Colonic mucosa (tissue), 4 donors: Measurements from ENCODE around the gene CNNM1. TPM values are rescaled to one million over a fixed set of nuclear protein-coding genes. Genes with fewer than 3 reads are reported as not detected.
A peak's percentile ranks its signal among the peaks of the same experiment; 100 is the strongest.

Experiments used
- DNase-seq: peaks from one replicate; pipeline ENCODE4 v3.0.0-alpha.2; 2020
- H3K27ac ChIP-seq: fragments of 200-600 bp; one replicate; pipeline ENCODE4 v1.8.0; 2021
- H3K27me3 ChIP-seq: fragments of 200-600 bp; one replicate; pipeline ENCODE4 v1.8.0; 2021
- H3K36me3 ChIP-seq: fragments of 200-600 bp; one replicate; pipeline ENCODE4 v1.8.0; 2021
- H3K4me1 ChIP-seq: fragments of 200-600 bp; one replicate; pipeline ENCODE4 v1.8.0; 2021; ENCODE audit warnings: mild to moderate bottlenecking
- H3K4me3 ChIP-seq: fragments of 200-600 bp; one replicate; pipeline ENCODE4 v1.8.0; 2021
- H3K9ac ChIP-seq, 2 donors: one replicate each; pipeline ENCODE4 v1.7.0; 2013; ENCODE audit warnings: control low read depth in 2 of 2, low read depth in 2 of 2, low read length in 2 of 2
- H3K9me3 ChIP-seq: fragments of 200-600 bp; one replicate; pipeline ENCODE4 v1.8.0; 2021
- intact Hi-C: fragments of 100-400 bp; cut with DNase I; formaldehyde crosslinking; loops from one replicate; pipeline ENCODE4 v1.14.1; 2022
- total RNA-seq, 2 donors: library from RNA; stranded (reverse); fragmentation: NEBNext Ultra II Directional in 1 of 2; extraction: Animal tissue kit (Norgen Biotek cat#: 25700) in 1 of 2; gene quantifications; one replicate each; pipeline ENCODE4 v1.2.1, GENCODE V29; 2021
- TF ChIP-seq, protein P1 (sequence below): fragments of 200-600 bp; IDR thresholded peaks from one replicate; pipeline ENCODE4 v1.8.0; 2022; ENCODE audit warnings: antibody characterized with exemption, mild to moderate bottlenecking
- donor health status: healthy.
- donor health status: DM: no; HTN: no; CAD: no.
- donor health status: DM: no; HTN: no; CAD: no.

Gene CNNM1
- total RNA-seq, 2 donors from 2014 or later, result 0.27 to 0.35 TPM

DNA sequence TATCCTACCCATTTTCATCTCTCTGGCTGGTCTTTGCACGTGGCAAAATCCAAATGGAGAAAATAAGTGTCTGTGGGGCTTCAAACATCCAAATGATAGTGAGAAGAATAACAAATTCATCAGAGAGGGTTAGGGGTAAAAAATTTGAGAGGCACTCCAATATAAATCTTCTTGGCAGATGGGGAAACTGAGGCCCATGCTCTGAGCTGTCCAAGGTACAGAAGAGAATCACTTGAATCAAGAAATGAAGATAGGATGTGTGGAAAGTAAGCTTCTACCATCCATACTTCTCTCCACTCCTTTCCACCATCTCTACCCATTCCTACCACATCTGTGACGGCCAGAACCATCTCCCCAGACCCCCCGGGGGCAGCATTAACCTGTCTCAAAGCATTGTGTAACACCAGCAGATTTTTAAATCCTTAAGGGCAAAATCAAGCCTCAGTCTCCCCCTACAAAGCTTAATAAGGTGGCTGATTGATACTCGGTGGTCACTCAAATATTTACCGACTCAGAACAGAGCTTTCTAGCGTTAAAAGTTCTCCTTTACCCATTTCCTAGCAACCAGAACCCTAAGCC is 100.5 kb downstream of the CNNM1 start:
- TF ChIP-seq, protein P1, sequence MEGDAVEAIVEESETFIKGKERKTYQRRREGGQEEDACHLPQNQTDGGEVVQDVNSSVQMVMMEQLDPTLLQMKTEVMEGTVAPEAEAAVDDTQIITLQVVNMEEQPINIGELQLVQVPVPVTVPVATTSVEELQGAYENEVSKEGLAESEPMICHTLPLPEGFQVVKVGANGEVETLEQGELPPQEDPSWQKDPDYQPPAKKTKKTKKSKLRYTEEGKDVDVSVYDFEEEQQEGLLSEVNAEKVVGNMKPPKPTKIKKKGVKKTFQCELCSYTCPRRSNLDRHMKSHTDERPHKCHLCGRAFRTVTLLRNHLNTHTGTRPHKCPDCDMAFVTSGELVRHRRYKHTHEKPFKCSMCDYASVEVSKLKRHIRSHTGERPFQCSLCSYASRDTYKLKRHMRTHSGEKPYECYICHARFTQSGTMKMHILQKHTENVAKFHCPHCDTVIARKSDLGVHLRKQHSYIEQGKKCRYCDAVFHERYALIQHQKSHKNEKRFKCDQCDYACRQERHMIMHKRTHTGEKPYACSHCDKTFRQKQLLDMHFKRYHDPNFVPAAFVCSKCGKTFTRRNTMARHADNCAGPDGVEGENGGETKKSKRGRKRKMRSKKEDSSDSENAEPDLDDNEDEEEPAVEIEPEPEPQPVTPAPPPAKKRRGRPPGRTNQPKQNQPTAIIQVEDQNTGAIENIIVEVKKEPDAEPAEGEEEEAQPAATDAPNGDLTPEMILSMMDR, result no peak
- intact Hi-C loops, result loop anchor here (5.0 kb wide), 1 partner anchor 183 kb away; no protein-coding TSS in a partner anchor
- Histone ChIP-seq H3K27me3 (no peaks in the 10 kb centered on the region), H3K9me3 (no peaks in the 10 kb centered on the region), H3K9ac (peak overlapping the region; percentile 82 to 95), H3K4me1 (no peaks in the 10 kb centered on the region), H3K27ac (peak overlapping the region; percentile 93), H3K36me3 (peaks cover 6% of the 10 kb centered on the region), H3K4me3 (peak overlapping the region; percentile 87)
- DNase-seq, result no peak

DNA sequence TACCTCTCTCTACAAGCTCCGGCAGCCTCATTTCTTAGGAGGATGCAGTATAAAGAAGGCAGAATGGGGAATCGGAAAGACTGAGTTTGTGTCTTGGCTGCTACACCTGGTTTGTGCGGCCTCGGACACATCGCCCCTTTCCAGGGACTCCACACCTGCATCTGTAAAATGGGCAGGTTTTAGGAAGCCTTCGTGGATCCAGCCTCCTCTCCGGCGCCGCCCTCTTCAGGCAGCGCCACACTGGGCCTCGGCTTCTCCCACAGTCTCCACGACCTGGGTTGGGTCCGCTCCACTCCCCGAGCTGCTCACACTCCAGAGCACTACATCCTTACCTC is 100.9 kb downstream of the CNNM1 start:
- peak overlapping the region; percentile 87 for H3K4me3 ChIP-seq
- peaks cover 4% of the 10 kb centered on the region for H3K36me3 ChIP-seq
- no peaks in the 10 kb centered on the region for H3K27me3 ChIP-seq
- intact Hi-C loops, result loop anchor here (5.0 kb wide), 1 partner anchor 182 kb away; no protein-coding TSS in a partner anchor
- no peaks in the 10 kb centered on the region for H3K4me1 ChIP-seq
- peak overlapping the region; percentile 82 to 95 for H3K9ac ChIP-seq
- TF ChIP-seq, protein P1, result no peak
- H3K9me3 ChIP-seq, result no peaks in the 10 kb centered on the region
- DNase-seq, result no peak
- H3K27ac ChIP-seq, result peak overlapping the region; percentile 93

DNA sequence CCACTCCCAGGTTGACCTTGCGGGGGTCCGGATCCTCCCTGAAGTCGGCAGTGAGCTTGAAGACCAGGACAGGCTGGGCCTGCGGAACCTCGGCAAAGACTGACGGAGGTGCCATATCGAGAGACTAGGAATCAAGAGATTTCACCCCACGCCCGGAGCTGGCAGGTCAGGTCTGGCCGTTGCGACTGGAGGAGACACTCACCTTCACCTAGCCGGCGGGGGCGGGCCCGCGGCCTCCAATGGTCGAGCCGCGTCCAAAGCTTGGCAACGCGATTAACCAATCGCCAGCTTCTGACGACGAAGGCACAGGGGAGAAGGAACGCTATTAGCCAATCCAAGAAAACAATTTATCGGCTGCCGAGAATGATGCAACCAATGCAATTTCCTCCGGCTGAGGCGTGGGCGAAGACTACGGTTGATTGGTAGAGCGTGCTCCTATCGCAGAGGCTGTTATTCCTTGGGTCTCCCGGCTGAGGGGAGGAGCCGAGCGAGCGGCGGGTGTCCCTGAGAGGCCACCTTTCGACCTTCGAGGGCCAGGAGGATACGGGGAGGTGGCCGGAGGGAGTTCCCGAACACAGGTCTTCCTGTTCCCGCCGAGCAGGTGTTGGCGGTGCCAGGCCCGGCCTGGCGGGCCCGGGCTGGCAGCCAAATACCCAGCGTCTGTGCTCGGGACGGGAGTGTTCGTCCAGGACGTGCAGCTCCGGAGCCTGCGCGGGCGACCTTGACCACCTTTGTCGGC is 101.5 kb downstream of the CNNM1 start, which contains the start of gene GOT1:
GOT1 (minus strand) TSS at position 174 of the 739 bp plus-strand sequence; CDS start at position 115, 59 bp downstream.
- no peaks in the 10 kb centered on the region for H3K9me3 ChIP-seq
- H3K27me3 ChIP-seq, result no peaks in the 10 kb centered on the region
- no peaks in the 10 kb centered on the region for H3K4me1 ChIP-seq
- H3K9ac ChIP-seq, result peak within 1 kb of the TSS; percentile 85 to 95
- no peaks in the 10 kb centered on the region for H3K36me3 ChIP-seq
- TF ChIP-seq, protein P1, result no peak
- peak within 1 kb of the TSS; percentile 87 for H3K4me3 ChIP-seq
- intact Hi-C loops, result loop anchor here (5.0 kb wide), 1 partner anchor 182 kb away; no protein-coding TSS in a partner anchor
- peak within 1 kb of the TSS; percentile 93 for H3K27ac ChIP-seq
- peak; percentile 98 for DNase-seq

DNA sequence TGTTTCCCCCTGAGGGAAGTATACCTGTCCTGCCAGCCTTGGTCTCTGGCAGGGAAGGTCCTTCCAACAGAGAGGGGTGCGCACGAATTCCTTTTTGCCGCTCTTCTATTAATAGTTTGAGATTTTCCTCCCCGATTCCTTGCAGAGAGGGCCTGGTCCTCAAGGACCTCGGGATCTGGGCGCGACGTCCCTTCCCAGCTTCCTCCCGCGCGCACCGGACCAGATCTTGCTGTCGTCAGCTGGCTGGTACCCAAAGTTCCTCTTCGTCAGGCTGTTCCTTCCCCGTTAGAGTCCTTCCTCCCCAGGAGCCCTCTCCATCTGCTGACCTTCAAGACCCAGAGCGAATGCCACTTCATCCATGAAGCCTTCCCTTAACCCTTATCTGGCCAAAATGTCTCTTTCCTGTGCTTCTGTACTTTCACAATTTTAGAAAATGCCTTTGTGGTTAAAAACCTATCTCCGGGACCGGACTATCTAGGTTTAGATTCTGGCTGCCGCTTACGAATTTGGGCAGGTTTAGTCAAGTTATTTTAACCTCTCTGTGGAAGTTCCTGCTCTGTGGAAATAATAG is 102.1 kb downstream of the CNNM1 start:
- Histone ChIP-seq H3K9me3 (no peaks in the 10 kb centered on the region), H3K4me1 (no peaks in the 10 kb centered on the region), H3K27ac (peak overlapping the region; percentile 93), H3K4me3 (peak overlapping the region; percentile 87), H3K9ac (peak overlapping the region; percentile 85 to 95), H3K27me3 (no peaks in the 10 kb centered on the region), H3K36me3 (no peaks in the 10 kb centered on the region)
- intact Hi-C loops, result loop anchor here (5.0 kb wide), 1 partner anchor 181 kb away; no protein-coding TSS in a partner anchor
- TF ChIP-seq, protein P1, result no peak
- peak; percentile 83 for DNase-seq

DNA sequence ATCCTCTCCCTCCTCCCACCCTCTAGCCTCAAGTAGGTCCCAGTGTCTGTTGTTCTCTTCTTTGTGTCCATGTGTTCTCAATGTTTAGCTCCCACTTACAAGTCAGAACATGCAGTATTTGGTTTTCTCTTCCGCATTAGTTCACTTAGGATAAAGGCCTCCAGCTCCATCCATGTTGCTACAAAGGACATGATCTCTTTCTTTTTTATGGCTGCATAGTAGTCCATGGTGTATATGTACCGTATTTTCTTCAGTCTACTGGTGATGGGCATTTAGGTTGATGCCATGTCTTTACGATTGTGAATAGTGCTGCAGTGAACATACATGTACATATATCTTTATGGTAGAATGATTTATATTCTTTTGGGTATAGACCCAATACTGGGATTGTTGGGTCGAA is 102.9 kb downstream of the CNNM1 start:
- no peak overlapping the region for H3K27ac ChIP-seq
- H3K27me3 ChIP-seq, result no peaks in the 10 kb centered on the region
- no peak for DNase-seq
- TF ChIP-seq, protein P1, result no peak
- H3K9ac ChIP-seq, result no peak overlapping the region
- no peaks in the 10 kb centered on the region for H3K36me3 ChIP-seq
- H3K4me1 ChIP-seq, result no peaks in the 10 kb centered on the region
- intact Hi-C loops, result loop anchor here (5.0 kb wide), 1 partner anchor 180 kb away; no protein-coding TSS in a partner anchor
- no peaks in the 10 kb centered on the region for H3K9me3 ChIP-seq
- no peak overlapping the region for H3K4me3 ChIP-seq
